Superior temporal gyrus (tissue), 1 donor: ENCODE measurements around the gene RNF126.
"Not testable (repeated sequence)": the region's sequence is repeated elsewhere in the genome, so short reads cannot be mapped to it uniquely, and the experiment has no call there.

Experiments used
- DNase-seq: peaks from one replicate; pipeline ENCODE4 v3.0.0-alpha.2; 2016; ENCODE audit errors: extremely low spot score

Gene RNF126

DNA sequence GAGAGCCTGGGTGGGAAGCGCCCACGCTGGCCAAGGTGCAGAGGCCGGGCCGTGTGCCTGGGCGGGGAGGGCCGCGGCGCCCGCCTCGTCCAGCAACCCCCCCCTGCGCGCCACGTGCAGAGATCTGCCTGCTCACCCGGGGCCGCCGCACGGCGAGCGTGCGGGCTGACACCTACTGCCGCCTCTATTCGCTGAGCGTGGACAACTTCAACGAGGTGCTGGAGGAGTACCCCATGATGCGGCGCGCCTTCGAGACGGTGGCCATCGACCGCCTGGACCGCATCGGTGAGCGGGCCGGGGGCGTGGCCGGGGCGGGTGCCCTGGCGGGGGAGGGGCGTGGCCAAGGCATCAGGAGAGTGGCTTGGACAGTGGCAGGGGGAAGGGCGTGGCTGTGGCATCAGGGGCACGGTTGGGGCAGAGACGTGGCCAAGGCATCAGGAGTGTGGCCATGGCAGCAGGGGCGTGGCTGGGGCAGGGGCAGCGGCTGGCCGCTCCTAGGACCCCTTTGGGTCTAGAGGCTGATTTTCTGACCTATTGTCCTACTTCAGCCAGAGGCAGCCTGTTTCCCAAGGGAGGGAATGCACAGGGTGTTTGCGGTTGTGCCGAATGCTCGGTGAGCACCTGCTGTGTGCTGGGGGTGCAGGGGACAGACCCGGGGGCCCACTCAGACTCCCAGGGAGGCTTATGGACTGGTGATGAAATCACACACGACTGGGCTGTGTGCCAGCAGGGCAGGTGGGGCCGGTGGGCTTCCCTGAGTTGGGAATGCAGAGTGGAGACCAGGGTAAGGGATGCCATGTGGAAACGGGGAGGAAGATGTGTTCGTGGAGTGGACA, 49.1 kb downstream of the RNF126 start:
- DNase-seq: no peak

GRCh38 chr19:612941-613340, 50.1 kb downstream of the RNF126 start:
- no peak for DNase-seq

DNA sequence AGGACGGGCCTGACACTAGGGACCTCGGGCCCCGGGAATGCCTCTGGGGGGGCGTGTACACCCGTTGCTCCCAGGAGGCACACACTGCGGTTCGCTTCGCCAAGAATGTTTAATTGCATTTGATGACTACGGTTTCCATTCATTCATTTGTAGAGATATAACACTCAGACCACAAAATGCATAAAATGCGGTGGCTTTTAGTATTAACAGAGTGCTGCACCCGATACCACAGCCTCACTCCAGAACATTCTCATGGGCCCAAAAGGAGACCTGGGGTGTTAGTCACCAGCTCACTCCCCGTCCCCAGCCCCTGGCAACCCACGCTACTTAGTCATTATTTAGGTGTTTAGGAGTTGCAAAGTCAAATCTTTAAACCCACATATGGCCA, 51.5 kb downstream of the RNF126 start:
- DNase-seq: peak; percentile 10

DNA sequence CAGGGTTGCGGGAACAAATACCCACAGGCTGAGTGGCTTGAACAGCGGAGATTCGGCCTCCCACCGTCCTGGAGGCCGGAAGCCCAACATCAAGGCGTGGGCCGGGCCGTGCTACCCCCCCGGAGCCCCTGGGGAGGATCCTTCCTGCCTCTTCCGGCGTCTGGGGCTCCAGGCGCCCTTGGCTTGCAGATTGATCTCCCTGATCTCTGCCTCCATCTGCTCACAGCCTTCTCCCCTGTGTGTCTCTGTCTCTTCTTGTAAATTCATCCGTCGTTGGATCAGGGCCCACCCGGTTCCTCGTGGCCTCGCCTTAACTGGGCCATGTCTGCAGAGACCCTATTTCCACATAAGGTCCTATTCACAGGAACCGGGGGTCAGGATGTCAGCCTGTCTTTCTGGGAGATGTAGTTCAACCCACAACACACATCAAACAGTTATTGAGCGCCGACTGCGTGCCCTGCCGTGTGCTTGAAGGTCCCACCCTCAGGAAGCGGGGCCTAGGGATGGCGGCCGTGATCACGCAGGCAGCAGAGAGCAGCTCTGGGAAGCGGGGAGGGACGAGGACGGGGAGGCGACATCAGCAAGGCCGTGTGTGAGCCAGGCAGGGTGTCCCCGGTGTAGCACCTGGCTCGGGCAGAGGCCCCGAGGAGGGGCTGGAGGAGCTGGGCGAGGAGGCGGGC, 52.1 kb downstream of the RNF126 start:
- no peak for DNase-seq

DNA sequence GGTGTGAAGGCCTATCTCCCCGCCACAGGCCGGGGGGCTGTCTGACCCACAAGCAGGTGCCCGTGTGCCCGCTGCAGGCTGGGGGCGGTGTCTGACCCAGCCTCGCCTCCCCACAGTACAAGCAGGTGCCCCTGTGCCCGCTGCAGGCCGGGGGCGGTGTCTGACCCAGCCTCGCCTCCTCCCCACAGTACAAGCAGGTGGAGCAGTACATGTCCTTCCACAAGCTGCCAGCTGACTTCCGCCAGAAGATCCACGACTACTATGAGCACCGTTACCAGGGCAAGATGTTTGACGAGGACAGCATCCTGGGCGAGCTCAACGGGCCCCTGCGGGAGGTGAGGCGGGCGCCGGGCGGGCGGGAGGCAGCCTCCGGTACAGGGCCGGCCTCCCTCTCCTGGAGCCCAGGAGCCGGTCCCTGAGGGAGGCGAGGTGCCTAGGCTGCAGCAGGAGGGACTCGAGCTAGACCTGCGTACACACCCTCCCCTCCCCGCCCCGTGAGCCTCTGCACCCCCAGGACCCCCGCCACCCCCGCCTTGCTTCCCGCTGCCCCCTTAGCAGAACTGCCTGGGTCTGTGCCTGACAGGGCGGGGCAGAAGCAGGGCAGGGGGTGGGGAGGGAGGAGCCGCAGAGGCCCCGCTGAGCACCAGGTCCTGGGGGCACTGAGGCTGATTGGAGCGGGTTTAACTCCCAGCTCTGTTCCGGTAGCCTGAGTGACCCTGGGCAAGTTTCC, 52.8 kb downstream of the RNF126 start:
- no peak for DNase-seq

DNA sequence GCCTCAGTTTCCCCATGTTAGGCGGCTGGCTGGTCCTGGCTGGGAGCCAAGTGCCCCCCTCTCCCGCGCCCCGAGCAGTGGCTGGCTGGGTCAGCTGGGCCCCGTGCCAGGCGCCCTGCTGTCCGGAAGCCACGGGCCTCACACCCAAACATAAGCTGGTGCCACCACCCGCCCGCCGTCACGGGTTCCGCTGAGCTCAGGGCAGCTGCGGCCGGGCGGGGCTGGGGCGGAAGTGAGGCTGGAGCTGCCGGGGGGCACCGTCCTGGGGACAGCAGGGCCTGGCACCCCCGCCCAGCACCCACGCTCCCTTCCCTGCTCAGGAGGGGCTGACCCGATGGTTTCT, 54.0 kb downstream of the RNF126 start:
- peak; percentile 78 for DNase-seq

DNA sequence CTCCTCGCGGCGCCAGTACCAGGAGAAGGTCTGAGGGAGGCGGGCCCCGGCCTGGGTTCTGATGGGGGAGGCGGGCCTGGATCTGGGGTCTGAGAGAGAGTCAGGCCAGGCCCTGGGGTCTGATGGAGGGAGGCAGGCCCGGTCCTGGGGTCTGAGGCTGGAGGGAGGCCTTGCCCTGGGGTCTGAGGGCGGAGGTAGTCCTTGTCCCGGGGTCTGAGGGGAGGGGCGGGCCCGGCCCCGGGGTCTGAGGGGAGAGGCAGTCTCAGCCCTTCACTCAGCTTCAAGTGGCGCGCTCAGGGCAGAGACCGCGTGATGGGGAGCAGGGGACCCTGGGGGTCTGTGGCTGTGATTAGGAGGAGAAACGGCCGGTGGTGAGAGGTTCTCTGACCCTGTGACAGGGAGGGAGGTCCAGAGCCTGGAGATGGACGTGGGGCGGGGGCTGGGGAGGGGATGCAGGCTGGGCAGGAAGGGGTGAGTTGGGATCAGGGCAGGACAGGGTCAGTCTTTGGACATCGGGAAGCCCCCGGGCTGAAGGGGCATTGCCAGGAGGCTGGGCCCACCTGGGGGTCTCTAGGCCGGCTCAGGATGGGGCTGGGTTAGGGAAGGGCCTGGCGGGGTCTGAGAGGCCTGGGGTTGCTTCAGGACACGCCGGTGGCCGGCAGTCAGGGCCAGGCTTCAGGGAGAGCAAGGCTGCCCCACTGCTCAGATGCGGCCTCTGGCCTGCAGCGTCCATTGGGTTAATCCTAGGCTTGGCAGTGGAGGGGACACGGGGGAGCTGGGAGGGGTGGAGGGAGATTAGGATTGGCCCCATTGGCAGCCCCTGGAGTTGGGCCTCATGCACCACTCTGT, 54.6 kb downstream of the RNF126 start:
- DNase-seq: no peak

GRCh38 chr19:607301-608154, 55.5 kb downstream of the RNF126 start:
- DNase-seq: peak; percentile 12

DNA sequence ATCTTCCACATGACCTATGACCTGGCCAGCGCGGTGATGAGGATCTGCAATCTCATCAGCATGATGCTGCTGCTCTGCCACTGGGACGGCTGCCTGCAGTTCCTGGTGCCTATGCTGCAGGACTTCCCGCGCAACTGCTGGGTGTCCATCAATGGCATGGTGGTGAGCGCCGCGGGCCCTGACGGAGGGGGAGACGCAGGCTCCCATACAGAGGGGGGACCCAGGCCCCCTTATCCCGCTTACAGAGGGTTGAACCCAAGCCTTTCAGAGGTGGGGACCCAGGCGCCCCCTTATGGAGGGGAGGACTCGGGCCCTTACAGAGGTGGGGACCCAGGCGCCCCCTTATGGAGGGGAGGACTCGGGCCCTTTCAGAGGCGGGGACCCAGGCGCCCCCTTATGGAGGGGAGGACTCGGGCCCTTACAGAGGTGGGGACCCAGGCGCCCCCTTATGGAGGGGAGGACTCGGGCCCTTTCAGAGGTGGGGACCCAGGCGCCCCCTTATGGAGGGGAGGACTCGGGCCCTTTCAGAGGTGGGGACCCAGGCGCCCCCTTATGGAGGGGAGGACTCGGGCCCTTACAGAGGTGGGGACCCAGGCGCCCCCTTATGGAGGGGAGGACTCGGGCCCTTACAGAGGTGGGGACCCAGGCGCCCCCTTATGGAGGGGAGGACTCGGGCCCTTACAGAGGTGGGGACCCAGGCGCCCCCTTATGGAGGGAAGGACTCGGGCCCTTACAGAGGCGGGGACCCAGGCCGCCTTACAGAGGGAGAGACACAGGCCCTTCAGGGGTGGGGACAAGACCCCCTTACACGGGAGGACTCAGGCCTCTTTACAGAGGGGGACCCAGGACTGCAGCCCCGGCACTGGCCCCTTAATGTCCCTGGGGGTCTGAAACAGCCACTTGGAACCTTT, 57.7 kb downstream of the RNF126 start:
- DNase-seq: not testable (repeated sequence)

DNA sequence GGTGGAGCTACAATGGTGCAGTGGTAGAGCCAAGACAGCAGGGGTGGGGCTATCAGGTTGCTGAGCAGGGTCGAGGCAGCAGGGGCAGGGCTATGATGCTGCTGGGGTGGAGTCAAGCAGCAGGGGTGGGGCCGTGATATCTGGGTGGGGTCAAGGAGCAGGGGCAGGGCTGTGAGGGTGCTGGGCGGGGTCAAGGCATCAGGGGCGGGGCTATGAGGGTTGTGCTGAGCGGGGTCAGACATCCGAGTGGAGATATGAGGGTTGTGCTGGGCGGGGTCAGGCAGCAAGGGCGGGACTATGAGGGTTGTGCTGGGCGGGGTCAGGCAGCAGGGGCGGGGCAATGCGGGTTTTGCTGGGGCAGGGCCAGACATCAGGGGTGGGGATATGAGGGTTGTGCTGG, 58.7 kb downstream of the RNF126 start:
- DNase-seq: no peak

DNA sequence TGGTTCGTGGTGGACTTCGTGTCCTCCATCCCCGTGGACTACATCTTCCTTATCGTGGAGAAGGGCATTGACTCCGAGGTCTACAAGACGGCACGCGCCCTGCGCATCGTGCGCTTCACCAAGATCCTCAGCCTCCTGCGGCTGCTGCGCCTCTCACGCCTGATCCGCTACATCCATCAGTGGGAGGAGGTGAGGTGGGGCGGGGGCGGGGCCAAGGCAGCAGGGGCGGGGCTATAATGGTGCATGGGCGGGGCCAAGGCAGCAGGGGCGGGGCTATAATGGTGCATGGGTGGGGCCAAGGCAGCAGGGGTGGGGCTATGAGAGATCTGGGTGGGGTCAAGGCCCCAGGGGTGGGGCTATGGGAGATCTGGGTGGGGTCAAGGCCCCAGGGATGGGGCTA, 59.2 kb downstream of the RNF126 start:
- not testable (repeated sequence) for DNase-seq

GRCh38 chr19:603302-603639, 59.7 kb downstream of the RNF126 start:
- not testable (repeated sequence) for DNase-seq

- DNase-seq: no peak
Observed at GRCh38 chr19:602391-603301, 60.4 kb downstream of the RNF126 start.

DNA sequence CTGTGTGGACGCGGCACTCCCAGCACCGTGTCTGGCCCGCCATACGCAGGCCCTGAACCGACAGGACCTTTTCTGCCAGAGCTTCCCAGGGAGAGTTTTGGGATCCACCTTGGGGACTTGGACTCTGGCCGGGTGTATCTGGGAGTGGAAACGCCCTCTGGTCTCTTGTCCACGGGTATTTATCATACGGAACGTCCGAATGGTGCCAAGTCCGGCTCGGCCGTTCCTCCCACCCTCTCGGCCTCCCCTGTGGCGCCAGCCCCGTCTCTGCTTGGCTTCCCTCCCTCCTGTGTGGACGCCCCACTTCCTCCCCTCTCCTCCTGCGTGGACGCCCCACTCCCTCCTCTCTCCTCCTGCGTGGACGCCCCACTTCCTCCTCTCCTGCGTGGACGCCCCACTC, 61.2 kb downstream of the RNF126 start:
- no peak for DNase-seq

DNA sequence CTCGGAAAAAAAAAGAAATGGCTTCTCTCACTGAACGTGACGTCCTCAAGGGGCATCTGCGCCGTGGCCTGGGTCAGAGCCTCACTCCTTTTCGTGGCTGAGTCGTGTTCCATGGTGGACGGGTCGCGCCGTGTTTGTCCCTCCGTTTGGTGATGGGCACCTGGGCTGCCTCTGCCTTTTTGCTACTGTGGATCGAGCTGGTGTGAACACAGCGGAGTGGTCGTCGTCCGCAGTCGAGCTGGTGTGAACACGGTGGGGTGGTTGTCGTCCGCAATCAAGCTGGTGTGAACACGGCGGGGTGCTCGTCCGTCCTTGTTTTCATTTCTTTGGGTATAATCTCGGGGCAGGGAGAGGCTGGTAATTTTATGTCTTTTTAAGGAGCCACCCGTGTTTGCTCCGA, 61.7 kb downstream of the RNF126 start:
- DNase-seq: no peak
